Lower leg skin (tissue), 3 donors: Measurements from ENCODE around the gene REC114.

ENCODE experiments used
- POLR2A ChIP-seq, 2 donors: fragments of 450-650 bp; IDR thresholded peaks; one replicate each; pipeline ENCODE4 v1.6.1; 2016 to 2017; ENCODE audit warnings: antibody characterized with exemption in 2 of 2, mild to moderate bottlenecking in 1 of 2, moderate library complexity in 1 of 2
- TF ChIP-seq, protein P1 (sequence below), 3 donors: fragments of 450-650 bp; IDR thresholded peaks; one replicate each; pipeline ENCODE4 v1.5.1; 2016; ENCODE audit warnings: antibody characterized with exemption in 3 of 3, mild to moderate bottlenecking in 3 of 3, moderate library complexity in 2 of 3

DNA sequence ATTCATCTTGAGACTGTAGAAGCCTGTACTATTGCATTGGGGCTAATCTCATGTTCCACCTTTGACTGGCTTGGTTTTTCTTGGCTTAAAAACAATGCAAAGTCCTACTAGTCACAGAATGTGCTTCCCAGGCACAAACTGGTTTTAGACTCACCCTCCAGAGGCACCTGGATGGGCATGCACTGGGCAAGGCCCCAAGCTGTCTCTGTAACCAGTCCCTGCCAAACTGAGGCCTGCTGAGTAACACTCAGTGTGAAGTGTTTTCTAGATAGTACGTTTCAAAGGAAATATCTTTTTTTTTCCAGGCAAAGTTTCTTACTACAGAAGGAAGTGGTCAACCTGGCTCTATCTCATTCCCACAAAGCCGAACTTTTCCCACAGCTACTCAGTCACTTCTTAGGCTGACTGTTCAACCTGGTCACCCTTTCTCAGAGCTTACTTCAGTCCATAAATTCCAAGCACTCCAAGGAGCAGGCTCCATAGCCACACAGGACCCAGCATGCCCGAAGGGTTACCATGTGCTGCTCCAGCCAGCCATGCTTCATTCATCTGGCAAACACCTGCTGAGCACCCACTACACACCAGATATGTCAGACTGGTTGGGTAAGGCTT lies 132.8 kb downstream of the REC114 start:
- no peak for TF ChIP-seq POLR2A (IDR thresholded peaks at IDR 0.05)
- TF ChIP-seq, protein P1, sequence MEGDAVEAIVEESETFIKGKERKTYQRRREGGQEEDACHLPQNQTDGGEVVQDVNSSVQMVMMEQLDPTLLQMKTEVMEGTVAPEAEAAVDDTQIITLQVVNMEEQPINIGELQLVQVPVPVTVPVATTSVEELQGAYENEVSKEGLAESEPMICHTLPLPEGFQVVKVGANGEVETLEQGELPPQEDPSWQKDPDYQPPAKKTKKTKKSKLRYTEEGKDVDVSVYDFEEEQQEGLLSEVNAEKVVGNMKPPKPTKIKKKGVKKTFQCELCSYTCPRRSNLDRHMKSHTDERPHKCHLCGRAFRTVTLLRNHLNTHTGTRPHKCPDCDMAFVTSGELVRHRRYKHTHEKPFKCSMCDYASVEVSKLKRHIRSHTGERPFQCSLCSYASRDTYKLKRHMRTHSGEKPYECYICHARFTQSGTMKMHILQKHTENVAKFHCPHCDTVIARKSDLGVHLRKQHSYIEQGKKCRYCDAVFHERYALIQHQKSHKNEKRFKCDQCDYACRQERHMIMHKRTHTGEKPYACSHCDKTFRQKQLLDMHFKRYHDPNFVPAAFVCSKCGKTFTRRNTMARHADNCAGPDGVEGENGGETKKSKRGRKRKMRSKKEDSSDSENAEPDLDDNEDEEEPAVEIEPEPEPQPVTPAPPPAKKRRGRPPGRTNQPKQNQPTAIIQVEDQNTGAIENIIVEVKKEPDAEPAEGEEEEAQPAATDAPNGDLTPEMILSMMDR (IDR thresholded peaks at IDR 0.05): no peak
